ENCODE results near the gene RALY. TPM values are rescaled to one million over a fixed set of nuclear protein-coding genes. Genes with fewer than 3 reads are reported as not detected.

RALY gene
- total and polyA plus RNA-seq, 2 donors (not counting 3 experiments of a cell fraction or from before 2014, with no cell fraction given) = 142 to 146 TPM

- H3K4me1 ChIP-seq (ENCODE audit: control insufficient read depth, extremely low read depth, insufficient read depth, low read length) = no peaks in the 10 kb centered on the region
- DNase-seq (ENCODE audit: low read depth, low spot score) (no peak), FAIRE-seq (no peak)
- H3K27me3 ChIP-seq (ENCODE audit: control insufficient read depth in 2 of 2, insufficient read depth in 2 of 2, low read length in 2 of 2) = no peaks in the 10 kb centered on the region
- intact Hi-C loops (cut with micrococcal nuclease) = no loop called here
- CTCF ChIA-PET = no interaction called here
- TF ChIP-seq FOS (IDR thresholded peaks at IDR 0.05; ENCODE audit: borderline replicate concordance, insufficient read depth, low read length) (no peak), JUN (IDR thresholded peaks at IDR 0.05; ENCODE audit: borderline replicate concordance, insufficient read depth, insufficient read length, low read depth) (no peak), MYC (IDR thresholded peaks at IDR 0.05; ENCODE audit: low read depth, low read length) (no peak), MAX (IDR thresholded peaks at IDR 0.05; ENCODE audit: insufficient read depth, insufficient read length) (no peak), POLR2A (IDR thresholded peaks at IDR 0.05; ENCODE audit: low read depth, low read length) (no peak), POLR2AphosphoS5 (IDR thresholded peaks at IDR 0.05; ENCODE audit: insufficient read depth, low read depth, low read length) (no peak), GATA2 (IDR thresholded peaks at IDR 0.05; ENCODE audit: insufficient read depth, insufficient read length, low read depth, low read length) (no peak), CTCF (IDR thresholded peaks at IDR 0.05; ENCODE audit: extremely low read depth in 1 of 2, insufficient read depth in 1 of 2, low read depth in 1 of 2, low read length in 2 of 2) (no peak), EZH2 (IDR thresholded peaks at IDR 0.05; ENCODE audit: borderline replicate concordance, low read depth, low read length, severe bottlenecking) (no peak)
- no TSS peak for BruUV-seq (replicated peaks)
- peaks cover 9% of the 10 kb centered on the region for H3K79me2 ChIP-seq (ENCODE audit: control insufficient read depth, insufficient read depth, low read length)
- no peak overlapping the region for H3K4me2 ChIP-seq (ENCODE audit: insufficient read depth, low read length)
- H4K20me1 ChIP-seq (replicated peaks; ENCODE audit: control insufficient read depth, extremely low read depth, insufficient read depth, low read length) = no peaks in the 10 kb centered on the region
- no peaks in the 10 kb centered on the region for H3K9me3 ChIP-seq (replicated peaks; ENCODE audit: control insufficient read depth, insufficient read depth, low read length)
- no peak overlapping the region for H3K9ac ChIP-seq (replicated peaks; ENCODE audit: extremely low read depth, insufficient read depth, low read length)
- dilution Hi-C loops (cut with MboI; ENCODE audit: extremely low pct_ligation_motif_present, low sequenced_read_pairs) = no loop called here
- no peak overlapping the region for H2AFZ ChIP-seq (ENCODE audit: low read depth, low read length)
- H3K36me3 ChIP-seq (ENCODE audit: control insufficient read depth in 2 of 2, extremely low read depth in 1 of 2, insufficient read depth in 2 of 2, low read length in 2 of 2) = peaks cover 0 to 45% of the 10 kb centered on the region in 2 experiments
- no peaks in the 10 kb centered on the region for H3K9me1 ChIP-seq (replicated peaks; ENCODE audit: control insufficient read depth, extremely low read depth, insufficient read depth, low read length)
- H3K4me3 ChIP-seq (replicated peaks in 1 of 3; ENCODE audit: insufficient read depth in 1 of 3, low read depth in 1 of 3, low read length in 3 of 3) = no peak overlapping the region
- POLR2A ChIA-PET = no interaction called here
- no peak overlapping the region for H3K27ac ChIP-seq (ENCODE audit: insufficient read depth, low read depth, low read length)
Observed at GRCh38 chr20:34075647-34076046, 81.9 kb downstream of the RALY start.

Measured in endothelial cell of umbilical vein (primary cell).